Stimulated activated CD4-positive, alpha-beta T cell treated with anti-CD3 and anti-CD28 coated beads, Interleukin-15, amount 100 ng/mL, for 48 hours (primary cell): ENCODE measurements around the gene EIF5A2.
"Not testable (repeated sequence)": the region's sequence is repeated elsewhere in the genome, so short reads cannot be mapped to it uniquely, and the experiment has no call there.

Experiments used
- DNase-seq, 2 donors: peaks; one replicate each; pipeline ENCODE4 v3.0.0-alpha.2; 2020; ENCODE audit warnings: low read depth in 2 of 2

The EIF5A2 gene

DNA sequence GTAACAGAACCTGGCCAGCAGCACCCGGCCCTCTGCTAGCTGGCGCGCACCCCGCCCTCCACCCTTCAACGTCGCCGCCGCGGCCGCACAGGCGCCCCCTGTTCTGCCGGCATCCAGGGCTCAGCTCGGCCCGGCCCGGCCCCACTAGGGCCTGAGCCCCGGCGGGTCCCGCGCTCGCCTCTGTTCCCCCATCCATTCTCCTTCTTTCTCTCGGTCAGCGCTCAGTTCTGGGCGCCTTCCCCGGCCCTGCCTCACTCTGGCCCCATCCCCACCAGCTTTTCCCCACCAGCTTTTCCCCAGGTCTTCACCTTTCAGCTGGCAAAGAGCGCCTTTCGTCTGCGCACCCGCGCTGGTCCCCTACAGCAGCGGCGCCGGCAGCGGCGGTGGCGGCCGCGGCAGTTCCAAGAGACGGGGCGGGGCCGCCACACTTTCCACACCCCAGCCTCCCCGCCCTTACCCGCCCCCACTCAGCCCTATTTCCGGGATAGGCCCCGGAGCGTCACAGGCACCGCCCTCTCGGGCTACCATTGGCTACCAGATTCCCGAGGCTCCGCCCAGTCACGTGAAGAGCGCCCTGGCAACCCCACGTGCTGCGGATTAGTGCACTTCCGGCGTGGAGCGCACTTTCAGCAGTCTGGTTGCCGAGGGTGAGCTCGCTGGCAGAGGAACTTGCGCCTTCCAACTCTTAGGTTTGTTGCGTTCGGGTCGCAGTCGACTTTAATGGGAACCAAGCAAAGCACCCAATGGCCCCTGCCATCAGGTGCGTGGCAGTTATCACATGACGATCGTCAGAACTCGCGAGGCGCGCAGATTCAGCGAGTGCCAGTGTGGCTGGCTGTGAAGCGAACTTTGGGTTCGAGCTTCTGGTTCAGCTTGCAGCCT, at the start of gene EIF5A2:
TSS of gene EIF5A2 (minus strand) at position 403 of the 882 bp plus-strand sequence. CDS start 831 bp downstream, outside the sequence.
- DNase-seq, result peak; percentile 93 to 96

GRCh38 chr3:170956647-170957046, 48.2 kb upstream of the EIF5A2 start:
- DNase-seq, result no peak

DNA sequence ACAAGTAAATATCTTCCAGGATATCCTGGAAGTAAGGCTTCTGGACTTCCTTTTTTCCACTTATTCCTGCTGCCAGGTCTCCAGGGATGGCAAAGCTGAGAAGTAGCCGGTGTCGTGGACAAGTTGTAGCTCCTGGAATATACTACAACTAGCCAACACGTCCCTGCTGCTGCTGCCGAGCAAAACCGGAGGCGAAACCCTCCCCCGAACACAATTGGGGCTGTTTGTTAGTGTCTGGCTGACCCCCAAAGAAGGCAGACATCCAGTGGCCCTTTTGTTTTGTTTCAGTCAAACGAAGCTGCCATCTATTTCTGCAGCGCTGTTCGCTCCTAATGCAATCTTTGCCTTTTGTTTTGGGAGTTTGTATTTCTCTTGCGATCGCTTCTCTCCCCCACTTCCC, 45.3 kb upstream of the EIF5A2 start:
- DNase-seq, result no peak

- no peak for DNase-seq
Observed at GRCh38 chr3:170953229-170953628, 44.8 kb upstream of the EIF5A2 start.

GRCh38 chr3:170949211-170949610, 40.8 kb upstream of the EIF5A2 start:
- no peak for DNase-seq

- DNase-seq, result no peak
Observed at GRCh38 chr3:170947018-170947769, 38.8 kb upstream of the EIF5A2 start.

DNA sequence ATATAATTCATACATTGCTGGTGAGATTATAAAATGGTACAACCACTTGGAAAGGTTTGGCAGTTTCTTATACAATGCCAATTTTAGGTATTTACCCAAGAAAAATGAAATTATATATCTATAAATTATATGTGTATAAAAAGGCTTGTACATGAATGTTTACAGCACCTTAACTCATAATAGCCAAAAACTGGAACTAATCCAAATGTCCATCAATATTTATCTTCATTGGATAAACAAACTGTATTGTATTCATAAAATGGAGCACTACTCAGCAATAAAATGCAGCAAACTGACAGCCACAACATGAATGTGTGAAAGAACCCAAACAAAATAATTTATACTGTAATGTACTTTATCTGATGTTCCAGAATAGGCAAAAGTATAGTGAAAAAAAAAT, 33.6 kb upstream of the EIF5A2 start:
- DNase-seq, result no peak

DNA sequence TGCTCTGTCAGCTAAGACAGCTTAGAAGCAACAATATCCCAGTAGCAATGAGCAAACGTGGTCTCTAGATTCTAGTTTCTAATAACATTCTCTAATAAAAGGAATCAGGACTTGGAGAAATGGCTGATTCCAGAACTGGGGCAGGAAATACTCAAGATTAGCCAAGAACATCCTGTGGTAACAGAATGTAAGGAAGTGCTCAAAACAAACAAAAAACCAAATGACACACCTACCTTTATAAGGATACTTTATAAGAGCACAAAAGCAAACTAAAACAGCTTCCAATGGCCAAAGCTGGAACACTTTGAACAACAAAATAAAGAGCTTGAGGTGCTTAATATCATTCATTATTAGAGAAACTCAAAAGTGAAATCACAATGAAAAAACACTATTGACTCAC, 33.1 kb upstream of the EIF5A2 start:
- no peak for DNase-seq

GRCh38 chr3:170933039-170933438, 24.6 kb upstream of the EIF5A2 start:
- not testable (repeated sequence) for DNase-seq

- not testable (repeated sequence) for DNase-seq
Observed at GRCh38 chr3:170923553-170923952, 15.1 kb upstream of the EIF5A2 start.

GRCh38 chr3:170918715-170919114, 10.3 kb upstream of the EIF5A2 start:
- DNase-seq, result no peak

GRCh38 chr3:170914690-170915089, 6.3 kb upstream of the EIF5A2 start:
- DNase-seq, result no peak

DNA sequence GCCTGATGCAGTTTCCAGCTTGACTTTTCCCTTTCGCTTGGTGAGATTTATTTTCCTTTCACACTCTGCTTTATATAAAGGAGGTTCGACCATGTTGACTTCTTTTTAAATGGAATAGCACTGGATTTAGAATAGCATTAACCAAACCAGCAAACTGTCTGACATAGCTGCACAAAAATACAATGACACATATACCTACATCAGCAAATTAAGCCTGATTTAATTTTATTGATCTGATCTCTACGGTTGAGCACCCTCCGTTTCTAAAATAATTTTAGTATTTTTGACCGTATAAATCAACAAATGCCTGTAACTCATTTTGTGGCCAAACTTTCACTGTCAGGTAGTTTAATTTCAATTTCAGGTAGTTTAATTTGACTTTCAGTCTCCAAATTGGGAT, 5.8 kb upstream of the EIF5A2 start:
- DNase-seq, result no peak

- DNase-seq, result no peak
Observed at GRCh38 chr3:170911051-170911450, 2.6 kb upstream of the EIF5A2 start.

- no peak for DNase-seq
Observed at GRCh38 chr3:170910542-170910941, 2.1 kb upstream of the EIF5A2 start.

- no peak for DNase-seq
Observed at GRCh38 chr3:170909129-170909903, 879 bp upstream of the EIF5A2 start.

GRCh38 chr3:170907637-170908234, 701 bp downstream of the EIF5A2 start:
- no peak for DNase-seq

GRCh38 chr3:170905862-170906261, 2.6 kb downstream of the EIF5A2 start:
- no peak for DNase-seq

DNA sequence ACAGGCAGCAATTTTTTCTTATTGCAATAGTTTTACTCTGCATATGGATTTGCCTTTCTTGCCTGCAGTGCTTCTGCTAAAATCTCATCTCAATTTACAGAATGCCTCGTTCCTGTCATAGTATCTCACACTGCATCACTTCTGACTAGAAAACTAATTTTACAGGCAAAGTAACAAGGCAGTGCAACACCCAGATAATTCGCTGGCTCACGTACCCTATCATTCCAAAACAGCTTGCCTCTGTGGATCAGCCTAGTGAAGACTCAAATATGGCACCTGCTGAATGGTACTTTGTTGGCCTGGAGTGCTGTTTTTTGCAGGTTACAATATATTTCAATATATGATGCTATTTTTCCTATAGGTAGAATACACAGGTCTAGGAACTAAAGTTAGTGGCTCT, 5.3 kb downstream of the EIF5A2 start:
- DNase-seq, result no peak

- DNase-seq, result no peak
Observed at GRCh38 chr3:170899455-170899854, 9.0 kb downstream of the EIF5A2 start.

GRCh38 chr3:170897978-170898377, 10.5 kb downstream of the EIF5A2 start:
- DNase-seq, result no peak

GRCh38 chr3:170897199-170897598, 11.2 kb downstream of the EIF5A2 start:
- DNase-seq, result not testable (repeated sequence)
